ENCODE results near the gene PLCG2.

DNA sequence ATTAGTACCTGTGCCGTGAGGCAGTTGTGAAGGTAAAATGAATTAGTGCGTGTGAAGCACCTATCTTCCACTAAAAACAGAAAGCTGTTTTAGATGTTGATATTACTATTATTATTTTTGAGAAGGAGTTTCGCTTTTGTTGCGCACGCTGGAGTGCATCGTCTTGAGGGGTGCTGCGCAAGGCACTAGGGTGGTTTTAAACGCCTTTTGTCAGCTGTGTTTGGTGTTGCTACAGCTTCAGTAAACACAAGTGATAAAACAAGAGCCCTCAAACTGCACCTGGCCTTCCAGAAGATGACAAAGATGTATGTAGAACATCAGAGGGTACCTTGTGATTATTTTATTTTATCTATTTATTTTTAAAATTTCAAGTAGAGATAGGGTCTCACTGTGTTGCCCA lies 38.2 kb downstream of the PLCG2 start:
- no peak for TF ChIP-seq POLR2AphosphoS5 (IDR thresholded peaks at IDR 0.05; ENCODE audit: borderline replicate concordance, low read depth, low read length)
- no peak for TF ChIP-seq EZH2 (IDR thresholded peaks at IDR 0.05)

All from SK-N-MC (cell line).